Putamen (tissue), 1 donor: ENCODE results near the gene DDX54.
A peak's percentile ranks its signal among the peaks of the same experiment; 100 is the strongest.
"Not testable (repeated sequence)": the region's sequence is repeated elsewhere in the genome, so short reads cannot be mapped to it uniquely, and the experiment has no call there.

ENCODE experiments used
- DNase-seq: peaks from one replicate; pipeline ENCODE4 v3.0.0-alpha.2; 2016; ENCODE audit warnings: low spot score

Gene DDX54

DNA sequence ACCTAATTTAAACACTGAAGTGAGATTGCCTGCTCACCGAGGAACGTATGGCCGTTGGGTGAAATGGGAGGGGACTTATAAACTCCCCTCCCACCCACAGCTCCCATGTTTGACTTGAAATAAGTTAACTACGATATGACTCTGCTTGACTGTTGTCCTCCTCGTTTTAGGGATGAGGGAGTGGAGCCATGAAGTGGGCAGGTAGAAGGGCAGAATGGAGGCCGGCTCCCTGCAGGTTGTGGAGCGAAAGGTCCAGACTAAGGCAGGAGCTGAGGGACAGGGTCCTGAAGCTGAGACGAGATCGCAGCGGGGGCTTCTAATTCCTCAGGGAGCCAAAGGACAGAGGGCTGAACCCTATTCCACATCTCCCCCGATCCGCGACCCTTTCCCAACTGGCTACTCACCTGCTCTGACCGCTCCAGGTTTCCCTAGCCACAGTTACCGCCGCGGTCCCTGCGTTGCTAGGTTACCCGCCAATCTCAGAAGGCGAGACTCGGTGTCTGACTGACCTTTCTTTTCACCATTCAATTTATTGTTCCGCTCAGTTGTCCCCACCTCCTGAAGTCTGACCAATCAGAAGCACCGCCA is 35.4 kb upstream of the DDX54 start:
- DNase-seq = no peak

GRCh38 chr12:113216027-113216426 is 30.7 kb upstream of the DDX54 start:
- DNase-seq = no peak

DNA sequence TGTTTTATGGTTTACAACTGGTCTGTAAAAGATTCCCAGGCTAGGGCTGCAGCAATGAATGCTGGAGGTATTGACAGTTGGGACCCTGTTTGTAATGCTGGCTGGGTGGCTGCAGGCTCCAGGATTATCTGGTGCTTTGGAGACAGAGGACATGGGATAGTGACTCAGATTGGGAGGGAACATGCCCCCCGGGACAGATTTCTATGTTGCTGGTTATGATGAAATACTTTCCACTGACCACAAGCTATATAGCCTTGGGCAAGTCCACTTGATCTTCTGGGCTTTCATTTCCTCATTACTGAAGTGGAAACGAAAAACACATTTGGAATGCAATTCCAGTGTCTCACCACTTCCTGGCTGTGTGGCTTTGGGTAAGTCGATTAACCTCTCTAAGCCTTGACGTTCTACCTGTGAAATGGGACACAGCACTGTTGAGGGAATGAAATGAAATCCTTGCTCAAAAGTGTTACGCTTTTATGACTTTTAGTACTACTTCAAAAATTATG is 29.7 kb upstream of the DDX54 start:
- no peak for DNase-seq

DNA sequence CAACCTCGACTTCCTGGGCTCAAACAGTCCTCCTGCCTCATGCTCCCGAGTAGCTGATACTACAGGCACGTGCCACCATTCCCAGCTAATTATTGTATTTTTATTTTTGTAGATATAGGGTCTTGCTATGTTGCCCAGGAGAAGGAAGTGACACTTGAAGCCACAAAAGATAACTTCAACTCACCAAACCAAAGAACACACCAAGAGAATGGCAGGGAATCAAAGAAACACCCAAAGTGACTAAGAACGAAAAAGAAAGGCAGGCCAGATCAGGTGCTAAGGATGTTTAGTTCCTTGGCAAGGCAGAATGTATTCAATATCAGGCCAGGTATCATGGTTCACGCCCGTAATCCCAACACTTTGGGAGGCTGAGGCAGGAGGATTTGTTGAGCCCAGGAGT is 25.9 kb upstream of the DDX54 start:
- DNase-seq = no peak

GRCh38 chr12:113208041-113208934 is 23.0 kb upstream of the DDX54 start:
- no peak for DNase-seq

GRCh38 chr12:113207613-113208040 is 22.3 kb upstream of the DDX54 start:
- DNase-seq = no peak

DNA sequence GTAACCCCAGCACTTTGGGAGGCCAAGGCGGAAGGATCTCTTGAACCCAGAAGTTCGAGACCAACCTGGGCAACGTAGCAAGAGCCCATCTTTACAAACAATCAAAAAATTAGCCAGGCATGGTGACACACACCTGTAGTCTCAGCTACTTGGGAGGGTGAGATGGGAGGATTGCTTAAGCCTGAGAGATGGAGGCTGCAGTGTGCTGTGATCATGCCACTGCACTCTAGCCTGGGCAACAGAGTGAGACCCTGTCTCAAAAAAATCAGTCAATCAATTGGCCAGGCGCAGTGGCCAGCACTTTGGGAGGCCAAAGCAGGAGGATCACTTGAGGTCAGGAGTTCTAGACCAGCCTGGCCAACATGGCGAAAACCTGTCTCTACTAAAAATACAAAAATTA is 21.5 kb upstream of the DDX54 start:
- DNase-seq = not testable (repeated sequence)

DNA sequence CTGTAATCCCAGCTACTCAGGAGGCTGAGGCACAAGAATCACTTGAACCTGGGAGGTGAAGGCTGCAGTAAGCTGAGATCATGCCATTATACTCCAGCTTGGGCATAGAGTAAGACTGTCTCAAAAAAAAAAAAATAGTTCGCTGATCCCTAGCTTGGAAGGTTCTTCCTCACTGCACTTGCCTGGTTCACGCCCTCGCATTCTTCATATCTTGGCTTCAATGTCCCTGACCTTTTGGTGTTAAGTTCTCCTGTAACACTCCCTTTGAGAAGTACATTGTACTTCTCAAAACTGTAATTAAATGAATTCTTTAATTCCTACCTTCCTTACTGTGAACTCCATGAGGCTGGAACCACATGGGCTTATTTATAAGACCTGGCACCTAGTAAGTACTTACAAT is 19.5 kb upstream of the DDX54 start:
- DNase-seq = no peak

- no peak for DNase-seq
Measured at GRCh38 chr12:113203852-113204760, 18.8 kb upstream of the DDX54 start.

DNA sequence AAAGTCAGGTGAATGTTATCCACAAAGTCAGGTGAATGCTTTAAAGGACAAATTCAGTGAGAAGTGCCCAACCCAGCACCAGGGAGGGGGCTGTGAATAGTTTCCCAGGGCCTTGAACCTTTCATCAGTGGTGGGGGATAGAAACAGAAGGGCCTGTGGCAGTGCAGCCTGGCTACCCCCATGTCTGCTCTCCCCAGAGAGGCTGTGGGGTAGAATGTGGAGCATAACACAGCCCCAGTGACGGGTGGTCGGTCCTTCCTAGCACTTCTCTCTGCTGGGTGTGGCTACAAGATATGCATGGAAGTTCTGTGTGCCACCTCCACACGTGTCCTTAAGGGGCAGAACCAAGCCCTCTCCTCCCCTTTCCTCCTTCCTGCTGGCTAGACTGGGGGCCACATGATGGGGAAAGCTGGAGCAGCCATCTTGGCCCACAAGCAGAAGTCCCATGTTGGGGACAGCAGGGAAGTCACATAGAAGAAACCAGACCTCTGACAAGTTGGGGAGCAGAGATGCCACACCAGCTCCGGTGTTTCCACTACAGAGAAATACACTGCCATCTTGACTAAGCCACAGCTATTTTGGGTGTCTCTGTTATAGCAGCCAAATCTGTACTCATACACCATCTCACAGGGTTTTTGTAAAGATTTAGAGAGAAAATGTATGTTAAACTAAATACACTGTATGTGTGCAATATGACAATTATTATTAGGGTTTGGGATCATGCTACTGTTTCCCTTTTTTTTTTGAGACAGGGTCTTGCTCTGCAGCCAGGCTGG is 17.2 kb upstream of the DDX54 start:
- no peak for DNase-seq

GRCh38 chr12:113201187-113202177 is 16.2 kb upstream of the DDX54 start:
- DNase-seq = no peak

DNA sequence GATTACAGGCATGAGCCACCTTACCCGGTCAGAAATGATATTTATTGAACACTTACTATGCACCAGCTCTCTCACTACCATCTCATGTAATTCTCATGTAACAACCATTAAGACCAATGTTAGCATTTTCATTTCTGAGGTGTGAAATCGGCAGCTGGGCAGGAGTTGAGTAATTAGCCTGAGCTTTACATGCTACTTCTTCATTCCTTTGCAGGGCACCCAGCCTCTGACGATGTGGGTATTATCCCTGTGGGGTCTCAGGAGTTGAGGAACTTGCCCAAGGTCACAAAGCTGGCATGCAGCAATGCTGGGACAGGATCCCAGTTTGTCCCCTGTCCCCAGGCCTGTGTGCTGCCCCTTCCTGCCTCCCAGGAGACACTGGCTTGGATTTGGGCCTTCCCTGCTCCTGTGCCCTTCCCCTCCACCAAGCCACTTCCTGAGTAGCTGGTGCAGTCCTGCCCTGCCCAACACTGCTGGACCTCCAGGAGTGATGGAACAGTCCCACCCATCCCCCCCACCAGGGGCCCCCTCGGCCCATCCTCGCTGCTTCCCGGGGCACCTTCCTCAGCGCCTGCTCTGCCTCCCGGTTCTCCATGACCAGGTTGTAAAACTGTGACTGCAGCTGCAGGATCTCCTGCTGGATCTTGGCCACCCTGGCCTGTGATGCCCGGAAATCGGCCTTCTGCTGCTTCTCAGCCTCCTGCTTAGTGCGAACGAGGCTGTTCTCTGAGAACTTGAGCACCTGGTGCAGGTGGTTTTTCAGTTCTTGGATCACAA is 14.9 kb upstream of the DDX54 start:
- no peak for DNase-seq

GRCh38 chr12:113198296-113198695 is 13.0 kb upstream of the DDX54 start:
- no peak for DNase-seq

DNA sequence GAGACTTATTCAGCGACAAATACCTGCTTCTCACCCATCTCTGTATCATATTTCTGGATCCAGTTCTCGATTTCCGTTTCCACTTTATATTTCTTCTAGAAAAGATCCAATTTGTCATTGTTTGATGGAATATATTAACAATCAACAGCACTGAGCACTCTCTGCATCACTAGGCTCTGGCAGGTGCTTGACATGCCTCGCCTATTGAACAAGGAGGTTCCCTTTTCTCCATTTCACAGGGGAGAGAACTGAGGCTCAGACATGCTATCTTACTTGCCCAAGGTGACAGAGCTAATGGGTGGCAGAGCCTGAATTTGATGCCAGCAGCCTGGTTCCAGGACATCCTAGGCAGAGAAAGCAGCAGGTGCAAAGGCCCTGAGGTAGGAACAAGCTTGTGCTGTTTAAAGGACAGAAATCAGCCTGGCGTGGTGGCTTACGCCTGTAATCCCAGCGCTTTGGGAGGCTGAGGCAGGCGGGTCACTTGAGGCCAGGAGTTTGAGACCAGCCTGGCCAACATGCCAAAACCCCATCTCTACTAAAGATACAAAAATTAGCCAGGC is 12.3 kb upstream of the DDX54 start:
- DNase-seq = no peak

GRCh38 chr12:113196990-113197389 is 11.7 kb upstream of the DDX54 start:
- peak; percentile 67 for DNase-seq

GRCh38 chr12:113196582-113196981 is 11.3 kb upstream of the DDX54 start:
- no peak for DNase-seq

DNA sequence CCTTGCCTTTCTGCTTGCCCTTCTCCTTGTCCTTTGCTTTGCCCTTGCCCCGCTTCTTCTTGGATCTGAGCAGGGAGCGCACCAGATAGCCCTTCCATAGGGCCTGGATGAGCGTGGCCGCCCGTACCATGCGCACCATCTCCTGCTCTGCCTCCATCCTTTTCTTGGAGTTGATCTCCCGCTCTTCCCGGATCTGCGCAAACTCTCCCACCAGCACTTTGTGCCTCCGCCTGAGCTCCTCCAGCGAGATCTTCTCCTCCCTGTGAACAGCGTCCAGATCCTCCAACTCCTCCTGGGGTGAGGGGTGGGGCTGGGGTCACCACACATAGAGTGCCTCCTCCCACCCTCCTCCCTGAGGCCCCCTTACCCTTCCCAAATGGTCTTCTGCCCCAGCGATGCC is 10.3 kb upstream of the DDX54 start:
- no peak for DNase-seq

GRCh38 chr12:113194971-113195391 is 9.7 kb upstream of the DDX54 start:
- DNase-seq = no peak

DNA sequence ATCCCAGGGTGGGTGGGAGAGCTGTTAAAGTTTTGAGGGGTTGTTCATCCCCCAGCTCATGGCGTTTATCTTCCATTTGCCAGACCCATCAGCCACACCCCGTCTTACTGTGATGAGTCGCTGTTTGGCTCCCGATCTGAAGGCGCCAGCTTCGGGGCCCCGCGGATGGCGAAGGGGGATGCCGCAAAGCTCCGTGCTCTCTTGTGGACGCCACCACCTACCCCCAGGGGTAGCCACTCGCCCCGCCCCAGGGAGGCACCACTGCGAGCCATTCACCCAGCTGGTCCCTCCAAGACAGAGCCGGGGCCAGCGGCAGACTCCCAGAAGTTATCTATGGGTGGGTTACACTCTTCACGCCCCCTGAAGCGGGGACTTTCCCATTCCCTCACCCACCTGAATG is 5.9 kb upstream of the DDX54 start:
- DNase-seq = no peak
